ENCODE measurements around the gene MYOT. TPM values are rescaled to one million over a fixed set of nuclear protein-coding genes. Genes with fewer than 3 reads are reported as not detected.

MYOT gene
- total and polyA plus RNA-seq, 2 donors (not counting 1 experiment from before 2014, with no cell fraction given), result not detected

GRCh38 chr5:137828180-137828579 lies 39.5 kb upstream of the MYOT start:
- no peak overlapping the region for H3K4me2 ChIP-seq (replicated peaks; ENCODE audit: low read depth, low read length, poor library complexity, severe bottlenecking)
- H2AFZ ChIP-seq (ENCODE audit: insufficient read depth, low read depth, low read length, poor library complexity, severe bottlenecking), result no peak overlapping the region
- Mint-ChIP-seq H3K27ac (no peak overlapping the region), H3K4me3 (no peak overlapping the region), H3K4me1 (no peaks in the 10 kb centered on the region), H3K27me3 (no peaks in the 10 kb centered on the region), H3K9me3 (ENCODE audit: insufficient read depth) (peaks cover 5% of the 10 kb centered on the region)
- no peaks in the 10 kb centered on the region for H3K4me1 ChIP-seq (ENCODE audit: control insufficient read depth in 2 of 2, insufficient read depth in 2 of 2, low read length in 2 of 2)
- peaks cover 1 to 3% (median 3%) of the 10 kb centered on the region in 3 donors for H3K9me3 ChIP-seq (ENCODE audit: control extremely low read depth in 1 of 3, control insufficient read depth in 2 of 3, insufficient read depth in 1 of 3, low read length in 2 of 3)
- ChIA-PET POLR2A (no interaction called here), CTCF (no interaction called here)
- 100% methylated on average over 2 of the region's 3 CpGs for WGBS (ENCODE audit: insufficient coverage)
- ATAC-seq (ENCODE audit: low read depth) (no peak), DNase-seq (no peak)
- H3K36me3 ChIP-seq (replicated peaks in 1 of 2; ENCODE audit: control extremely low read depth in 1 of 2, control insufficient read depth in 1 of 2, extremely low read depth in 1 of 2, insufficient read depth in 2 of 2, low read length in 1 of 2), result no peaks in the 10 kb centered on the region
- no peak overlapping the region for H3K9ac ChIP-seq (ENCODE audit: low read length)
- TF ChIP-seq EZH2 (IDR thresholded peaks at IDR 0.05; ENCODE audit: borderline replicate concordance, insufficient read depth, low read depth, low read length, poor library complexity, severe bottlenecking), result no peak
- TF ChIP-seq CTCF (IDR thresholded peaks at IDR 0.05), result no peak
- no peaks in the 10 kb centered on the region for H4K20me1 ChIP-seq (ENCODE audit: control insufficient read depth, insufficient read depth, low read length, poor library complexity, severe bottlenecking)
- H3K27me3 ChIP-seq (replicated peaks in 1 of 4; ENCODE audit: control extremely low read depth in 1 of 4, control insufficient read depth in 3 of 4, insufficient read depth in 4 of 4, low read length in 3 of 4), result no peaks in the 10 kb centered on the region
- H3K27ac ChIP-seq (ENCODE audit: low read length in 2 of 2), result no peak overlapping the region
- H3K4me3 ChIP-seq (ENCODE audit: control extremely low read depth in 1 of 5, extremely low read depth in 1 of 5, insufficient read depth in 1 of 5, low read depth in 2 of 5, low read length in 4 of 5), result no peak overlapping the region
- H3K79me2 ChIP-seq (ENCODE audit: control insufficient read depth, insufficient read depth, low read length), result no peaks in the 10 kb centered on the region
- intact Hi-C loops (cut with micrococcal nuclease), result loop anchor here (10.0 kb wide), 1 partner anchor 163 kb away; no protein-coding TSS in a partner anchor

- Mint-ChIP-seq H3K27ac (no peak overlapping the region), H3K4me3 (no peak overlapping the region), H3K27me3 (no peaks in the 10 kb centered on the region), H3K9me3 (ENCODE audit: insufficient read depth) (peaks cover 5% of the 10 kb centered on the region), H3K4me1 (no peaks in the 10 kb centered on the region)
- Histone ChIP-seq H4K20me1 (ENCODE audit: control insufficient read depth, insufficient read depth, low read length, poor library complexity, severe bottlenecking) (no peaks in the 10 kb centered on the region), H3K4me3 (ENCODE audit: control extremely low read depth in 1 of 5, extremely low read depth in 1 of 5, insufficient read depth in 1 of 5, low read depth in 2 of 5, low read length in 4 of 5) (no peak overlapping the region), H3K4me2 (replicated peaks; ENCODE audit: low read depth, low read length, poor library complexity, severe bottlenecking) (no peak overlapping the region), H3K4me1 (ENCODE audit: control insufficient read depth in 2 of 2, insufficient read depth in 2 of 2, low read length in 2 of 2) (no peaks in the 10 kb centered on the region), H3K9ac (ENCODE audit: low read length) (no peak overlapping the region), H2AFZ (ENCODE audit: insufficient read depth, low read depth, low read length, poor library complexity, severe bottlenecking) (no peak overlapping the region), H3K27me3 (replicated peaks in 1 of 4; ENCODE audit: control extremely low read depth in 1 of 4, control insufficient read depth in 3 of 4, insufficient read depth in 4 of 4, low read length in 3 of 4) (no peaks in the 10 kb centered on the region), H3K79me2 (ENCODE audit: control insufficient read depth, insufficient read depth, low read length) (no peaks in the 10 kb centered on the region), H3K9me3 (ENCODE audit: control extremely low read depth in 1 of 3, control insufficient read depth in 2 of 3, insufficient read depth in 1 of 3, low read length in 2 of 3) (peaks cover 1 to 3% (median 3%) of the 10 kb centered on the region in 3 donors), H3K36me3 (replicated peaks in 1 of 2; ENCODE audit: control extremely low read depth in 1 of 2, control insufficient read depth in 1 of 2, extremely low read depth in 1 of 2, insufficient read depth in 2 of 2, low read length in 1 of 2) (no peaks in the 10 kb centered on the region), H3K27ac (ENCODE audit: low read length in 2 of 2) (no peak overlapping the region)
- intact Hi-C loops (cut with micrococcal nuclease), result loop anchor here (10.0 kb wide), 1 partner anchor 164 kb away; no protein-coding TSS in a partner anchor
- TF ChIP-seq EZH2 (IDR thresholded peaks at IDR 0.05; ENCODE audit: borderline replicate concordance, insufficient read depth, low read depth, low read length, poor library complexity, severe bottlenecking) (no peak), CTCF (IDR thresholded peaks at IDR 0.05) (no peak)
- DNase-seq (no peak), ATAC-seq (ENCODE audit: low read depth) (no peak)
- CTCF ChIA-PET, result no interaction called here
- no CpG with 5 or more reads among the region's 1 CpG for WGBS (ENCODE audit: insufficient coverage)
- POLR2A ChIA-PET, result no interaction called here
Observed at GRCh38 chr5:137828664-137829063, 39.0 kb upstream of the MYOT start.

All from B cell (primary cell).